ENCODE data around the gene EPX. TPM values are rescaled to one million over a fixed set of nuclear protein-coding genes. Genes with fewer than 3 reads are reported as not detected.

The EPX gene
- total RNA-seq, 2 experiments from 2014 or later = not detected

GRCh38 chr17:58204796-58205195 lies 12.3 kb downstream of the EPX start:
- no peaks in the 10 kb centered on the region for H3K9me3 ChIP-seq (ENCODE audit: control insufficient read depth in 1 of 2, insufficient read depth in 1 of 2, low read length in 2 of 2)
- peaks cover 11% of the 10 kb centered on the region for H3K36me3 ChIP-seq (ENCODE audit: insufficient read depth, low read length)
- Mint-ChIP-seq H3K9me3 (no peaks in the 10 kb centered on the region), H3K4me3 (no peak overlapping the region), H3K27me3 (peaks cover 4% of the 10 kb centered on the region), H3K27ac (no peak overlapping the region), H3K36me3 (ENCODE audit: low read depth) (peaks cover 32% of the 10 kb centered on the region), H3K4me1 (ENCODE audit: low read depth) (peaks cover 4% of the 10 kb centered on the region)
- H3K27ac ChIP-seq (ENCODE audit: low read depth in 1 of 2, low read length in 2 of 2) = no peak overlapping the region
- no peaks in the 10 kb centered on the region for H3K27me3 ChIP-seq (ENCODE audit: control insufficient read depth in 1 of 2, insufficient read depth in 2 of 2, low read length in 2 of 2)
- CTCF ChIA-PET = no interaction called here
- H3K4me3 ChIP-seq (ENCODE audit: low read length) = no peak overlapping the region
- intact Hi-C loops (cut with DNase I, micrococcal nuclease) = loop anchor here in 1 of 2 experiments (5.0 kb wide), 1 partner anchor 243 kb away; no protein-coding TSS in a partner anchor
- H3K4me1 ChIP-seq (ENCODE audit: insufficient read depth, low read length) = peaks cover 5% of the 10 kb centered on the region
- ATAC-seq (ENCODE audit: poor library complexity) = no peak
- POLR2A ChIA-PET = no interaction called here
- TF ChIP-seq CTCF (IDR thresholded peaks at IDR 0.05) = no peak
- no peak for DNase-seq

GRCh38 chr17:58205936-58206335 lies 13.4 kb downstream of the EPX start:
- no peak for TF ChIP-seq CTCF (IDR thresholded peaks at IDR 0.05)
- H3K4me3 ChIP-seq (ENCODE audit: low read length) = no peak overlapping the region
- intact Hi-C loops (cut with DNase I, micrococcal nuclease) = no loop called here
- H3K27me3 Mint-ChIP-seq = no peaks in the 10 kb centered on the region
- DNase-seq (no peak), ATAC-seq (ENCODE audit: poor library complexity) (no peak)
- H3K36me3 ChIP-seq (ENCODE audit: insufficient read depth, low read length) = peaks cover 21% of the 10 kb centered on the region
- CTCF ChIA-PET = no interaction called here
- POLR2A ChIA-PET = no interaction called here
- no peak overlapping the region for H3K27ac ChIP-seq (ENCODE audit: low read depth in 1 of 2, low read length in 2 of 2)
- H3K4me1 ChIP-seq (ENCODE audit: insufficient read depth, low read length) = no peaks in the 10 kb centered on the region
- peaks cover 43% of the 10 kb centered on the region for H3K36me3 Mint-ChIP-seq (ENCODE audit: low read depth)
- H3K27ac Mint-ChIP-seq = no peak overlapping the region
- no peak overlapping the region for H3K4me3 Mint-ChIP-seq
- no peaks in the 10 kb centered on the region for H3K4me1 Mint-ChIP-seq (ENCODE audit: low read depth)
- H3K27me3 ChIP-seq (ENCODE audit: control insufficient read depth in 1 of 2, insufficient read depth in 2 of 2, low read length in 2 of 2) = no peaks in the 10 kb centered on the region
- no peaks in the 10 kb centered on the region for H3K9me3 Mint-ChIP-seq
- no peaks in the 10 kb centered on the region for H3K9me3 ChIP-seq (ENCODE audit: control insufficient read depth in 1 of 2, insufficient read depth in 1 of 2, low read length in 2 of 2)

DNA sequence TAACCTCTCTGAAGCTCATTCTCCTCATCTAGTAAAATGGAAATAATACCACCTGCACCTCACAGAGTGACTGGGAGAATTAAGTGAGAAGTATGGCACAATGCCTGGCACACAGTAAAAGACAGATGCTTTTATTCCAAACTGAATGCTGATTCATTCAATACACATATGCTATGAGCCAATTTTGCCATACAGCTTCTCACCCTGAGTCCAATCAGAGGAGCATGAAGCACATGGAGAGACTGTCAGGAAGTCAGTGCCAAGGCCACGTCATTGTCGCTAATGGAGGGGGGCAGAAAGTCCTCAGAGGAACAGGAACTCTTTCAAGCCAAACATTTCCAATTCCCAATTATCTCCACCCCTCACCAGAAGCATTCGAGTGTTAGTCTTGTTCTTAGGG lies 14.9 kb downstream of the EPX start:
- ChIA-PET POLR2A (no interaction called here), CTCF (no interaction called here)
- H3K27me3 ChIP-seq (ENCODE audit: control insufficient read depth in 1 of 2, insufficient read depth in 2 of 2, low read length in 2 of 2) = no peaks in the 10 kb centered on the region
- no peaks in the 10 kb centered on the region for H3K9me3 Mint-ChIP-seq
- H3K9me3 ChIP-seq (ENCODE audit: control insufficient read depth in 1 of 2, insufficient read depth in 1 of 2, low read length in 2 of 2) = no peaks in the 10 kb centered on the region
- H3K4me1 Mint-ChIP-seq (ENCODE audit: low read depth) = no peaks in the 10 kb centered on the region
- ATAC-seq (ENCODE audit: poor library complexity) (no peak), DNase-seq (no peak)
- no peak overlapping the region for H3K27ac ChIP-seq (ENCODE audit: low read depth in 1 of 2, low read length in 2 of 2)
- H3K4me3 Mint-ChIP-seq = no peak overlapping the region
- H3K36me3 Mint-ChIP-seq (ENCODE audit: low read depth) = peaks cover 58% of the 10 kb centered on the region
- intact Hi-C loops (cut with DNase I, micrococcal nuclease) = no loop called here
- TF ChIP-seq CTCF (IDR thresholded peaks at IDR 0.05) = no peak
- H3K36me3 ChIP-seq (ENCODE audit: insufficient read depth, low read length) = peaks cover 26% of the 10 kb centered on the region
- H3K4me3 ChIP-seq (ENCODE audit: low read length) = no peak overlapping the region
- H3K27ac Mint-ChIP-seq = no peak overlapping the region
- no peaks in the 10 kb centered on the region for H3K27me3 Mint-ChIP-seq
- no peaks in the 10 kb centered on the region for H3K4me1 ChIP-seq (ENCODE audit: insufficient read depth, low read length)
